SK-N-SH (cell line): Measurements from ENCODE around the gene TPGS1. TPM values are rescaled to one million over a fixed set of nuclear protein-coding genes. Genes with fewer than 3 reads are reported as not detected.

Experiments
- CTCF ChIA-PET: fragments of 300-600, 350-600 bp; formaldehyde crosslinking; extraction: SDS; loops from one replicate; lab custom pipeline; 2021; lab: Yijun Ruan, JAX
- POLR2A ChIA-PET: fragments of 350-600 bp; sonication (Branson Sonifier 250); formaldehyde crosslinking; extraction: SDS; loops from one replicate; lab custom pipeline; 2020; ENCODE audit warnings: antibody characterized with exemption, inconsistent platforms; lab: Yijun Ruan, JAX
- DNase-seq: peaks from one replicate; pipeline ENCODE4 v3.0.0; 2012
- H2AFZ ChIP-seq: fragments of 200-600 bp; sonication (generic); 2 replicates; pipeline ENCODE4 v1.8.1; 2016; ENCODE audit warnings: antibody characterized with exemption, mild to moderate bottlenecking, low read depth
- H3F3A ChIP-seq: fragments of 200-600 bp; sonication (generic); replicated peaks from 2 replicates; pipeline ENCODE3; 2016; ENCODE audit warnings: antibody characterized with exemption, mild to moderate bottlenecking; ENCODE audit not compliant: insufficient read depth
- H3K27ac ChIP-seq, 2 experiments: fragments of 200-500 bp in 1 of 2; fragments of 200-600 bp in 1 of 2; sonication (Bioruptor generic) in 1 of 2; sonication (generic), shearing (Covaris generic) in 1 of 2; 2 replicates each; pipeline versions ENCODE4 v1.5.1 to v1.6.1; 2014 to 2016; ENCODE audit warnings: low read depth in 2 of 2, inconsistent platforms in 1 of 2, low read length in 1 of 2, mild to moderate bottlenecking in 1 of 2, mixed read lengths in 1 of 2
- H3K27me3 ChIP-seq: fragments of 200-600 bp; sonication (generic), shearing (Covaris generic); 2 replicates; pipeline ENCODE4 v1.6.1; 2016; ENCODE audit warnings: mixed run types; ENCODE audit not compliant: insufficient read depth
- H3K36me3 ChIP-seq, 2 experiments: fragments of 200-500 bp in 1 of 2; fragments of 200-600 bp in 1 of 2; sonication (Bioruptor generic) in 1 of 2; sonication (generic) in 1 of 2; replicated peaks in 1 of 2; 2 replicates each; pipeline versions ENCODE3 to v1.5.1; 2014 to 2016; ENCODE audit warnings: low read length in 1 of 2, mild to moderate bottlenecking in 1 of 2; ENCODE audit not compliant: insufficient read depth in 2 of 2, control insufficient read depth in 1 of 2
- H3K4me1 ChIP-seq, 2 experiments: fragments of 200-500 bp in 1 of 2; fragments of 200-600 bp in 1 of 2; sonication (Bioruptor generic) in 1 of 2; sonication (generic), shearing (Covaris generic) in 1 of 2; 2 replicates each; pipeline versions ENCODE4 v1.5.1 to v1.6.1; 2014 to 2016; ENCODE audit warnings: low read depth in 1 of 2, low read length in 1 of 2, mixed run types in 1 of 2; ENCODE audit not compliant: insufficient read depth in 2 of 2, control insufficient read depth in 1 of 2
- H3K4me2 ChIP-seq: fragments of 200-600 bp; sonication (generic), shearing (Covaris generic); 2 replicates; pipeline ENCODE4 v1.6.1; 2017; ENCODE audit warnings: mixed run types
- H3K4me3 ChIP-seq, 2 experiments: fragments of 200-500 bp in 1 of 2; fragments of 200-600 bp in 1 of 2; sonication (Bioruptor generic) in 1 of 2; sonication (generic), shearing (Covaris generic) in 1 of 2; 2 replicates each; pipeline versions ENCODE4 v1.5.1 to v1.8.1; 2014 to 2016; ENCODE audit warnings: low read depth in 2 of 2, inconsistent platforms in 1 of 2, low read length in 1 of 2, mild to moderate bottlenecking in 1 of 2, mixed read lengths in 1 of 2, moderate library complexity in 1 of 2
- H3K79me2 ChIP-seq: fragments of 200-600 bp; sonication (generic); 2 replicates; pipeline ENCODE4 v1.8.1; 2017; ENCODE audit warnings: mild to moderate bottlenecking; ENCODE audit not compliant: insufficient read depth
- H3K9ac ChIP-seq: fragments of 200-600 bp; sonication (generic); 2 replicates; pipeline ENCODE4 v1.6.1; 2017; ENCODE audit warnings: mixed run types
- H3K9me2 ChIP-seq: fragments of 200-600 bp; sonication (generic); 2 replicates; pipeline ENCODE4 v1.6.1; 2017; ENCODE audit warnings: mixed run types
- H3K9me3 ChIP-seq: fragments of 200-600 bp; sonication (generic); 2 replicates; pipeline ENCODE4 v1.6.1; 2017; ENCODE audit warnings: mixed run types, mild to moderate bottlenecking, moderate library complexity
- H4K20me1 ChIP-seq: fragments of 200-600 bp; sonication (generic); 2 replicates; pipeline ENCODE4 v1.6.1; 2017; ENCODE audit warnings: mild to moderate bottlenecking, mixed run types; ENCODE audit not compliant: insufficient read depth
- CTCF ChIP-seq: fragments of 200-600 bp; sonication (generic); IDR thresholded peaks from 2 replicates; pipeline ENCODE4 v1.6.1; 2017; ENCODE audit warnings: antibody characterized with exemption, mild to moderate bottlenecking, moderate library complexity
- FOSL2 ChIP-seq: IDR thresholded peaks from 2 replicates; pipeline ENCODE4 v1.4.0; 2012; ENCODE audit warnings: low read depth, mild to moderate bottlenecking, moderate library complexity, borderline replicate concordance
- FOXJ3 ChIP-seq: sonication (generic); formaldehyde crosslinking; IDR thresholded peaks from 2 replicates; pipeline ENCODE4 v1.5.1; 2020; ENCODE audit warnings: mild to moderate bottlenecking, missing genetic modification reagents
- JUND ChIP-seq: IDR thresholded peaks from 2 replicates; pipeline ENCODE4 v1.4.0; 2012
- MAX ChIP-seq: IDR thresholded peaks from 2 replicates; pipeline ENCODE4 v1.4.0; 2012; ENCODE audit warnings: low read depth
- MXI1 ChIP-seq: IDR thresholded peaks from 2 replicates; pipeline ENCODE4 v1.6.1; 2012; ENCODE audit warnings: mild to moderate bottlenecking, low read depth, low read length, improper control_type of control experiment
- RAD21 ChIP-seq: IDR thresholded peaks from 2 replicates; pipeline ENCODE4 v1.6.1; 2012; ENCODE audit warnings: mild to moderate bottlenecking, low read length
- RFX5 ChIP-seq: IDR thresholded peaks from 2 replicates; pipeline ENCODE4 v1.6.1; 2012; ENCODE audit warnings: mild to moderate bottlenecking, improper control_type of control experiment, low read length
- SMC3 ChIP-seq: IDR thresholded peaks from 2 replicates; pipeline ENCODE4 v1.6.1; 2012; ENCODE audit warnings: low read depth, low read length, improper control_type of control experiment
- TAF1 ChIP-seq: IDR thresholded peaks from 2 replicates; pipeline ENCODE4 v1.6.1; 2012; ENCODE audit warnings: low read depth, mild to moderate bottlenecking, low read length, moderate library complexity, borderline replicate concordance
- TCF12 ChIP-seq: IDR thresholded peaks from 2 replicates; pipeline ENCODE4 v1.4.0; 2012
- TEAD4 ChIP-seq: IDR thresholded peaks from 2 replicates; pipeline ENCODE4 v1.4.0; 2012; ENCODE audit warnings: mild to moderate bottlenecking, borderline replicate concordance; ENCODE audit not compliant: insufficient read depth
- WGBS: methylation state at CpG from one replicate; pipeline ENCODE4 v1.1.6; 2017; ENCODE audit warnings: low lambda C conversion rate; 5-methylcytosine and 5-hydroxymethylcytosine counted together
- polyA plus RNA-seq, 3 experiments: library from polyadenylated mRNA; depleted of rRNA; stranded (reverse); fragments of >200 nt; gene quantifications; 2 replicates each; pipeline ENCODE4 v1.2.3, GENCODE V29; 2012
- TF ChIP-seq, protein P1 (sequence below): IDR thresholded peaks from 2 replicates; pipeline ENCODE4 v1.6.1; 2012; ENCODE audit warnings: mild to moderate bottlenecking, low read depth, low read length, moderate library complexity

Gene TPGS1
- polyA plus RNA-seq, 1 of the 3 experiments (the other 2 are of a cell fraction): 31.0 TPM

GRCh38 chr19:495402-496111, 11.7 kb upstream of the TPGS1 start:
- Histone ChIP-seq H2AFZ (no peak overlapping the region), H3K36me3 (no peaks in the 10 kb centered on the region), H3F3A (peaks cover 9% of the 10 kb centered on the region), H3K79me2 (no peaks in the 10 kb centered on the region), H3K9ac (no peak overlapping the region), H3K9me3 (no peaks in the 10 kb centered on the region), H4K20me1 (no peaks in the 10 kb centered on the region), H3K27ac (no peak overlapping the region), H3K27me3 (peaks cover 6% of the 10 kb centered on the region; the same call in 1 of the 2 replicates), H3K9me2 (no peaks in the 10 kb centered on the region), H3K4me2 (no peak overlapping the region), H3K4me1 (no peaks in the 10 kb centered on the region; a peak in 1 of 4 replicates), H3K4me3 (peak overlapping the region in 1 of 2 experiments; percentile 49; a peak in 1 of 4 replicates)
- CTCF ChIA-PET: interaction anchor here (0.6 to 4.0 kb wide), 12 partner anchors 9 to 182 kb away, joined by 3 to 31 read pairs (median 4); partner anchors contain the start of gene TPGS1
- POLR2A ChIA-PET: no interaction called here
- peak; percentile 84 for DNase-seq
- 36% methylated on average over 20 of the region's 32 CpGs for WGBS
- TF ChIP-seq CTCF: peak; percentile 72
- TF ChIP-seq TEAD4: no peak
- TF ChIP-seq RAD21: 0 out of 2 replicates have a peak, but pooled peaks have one; percentile 14

DNA sequence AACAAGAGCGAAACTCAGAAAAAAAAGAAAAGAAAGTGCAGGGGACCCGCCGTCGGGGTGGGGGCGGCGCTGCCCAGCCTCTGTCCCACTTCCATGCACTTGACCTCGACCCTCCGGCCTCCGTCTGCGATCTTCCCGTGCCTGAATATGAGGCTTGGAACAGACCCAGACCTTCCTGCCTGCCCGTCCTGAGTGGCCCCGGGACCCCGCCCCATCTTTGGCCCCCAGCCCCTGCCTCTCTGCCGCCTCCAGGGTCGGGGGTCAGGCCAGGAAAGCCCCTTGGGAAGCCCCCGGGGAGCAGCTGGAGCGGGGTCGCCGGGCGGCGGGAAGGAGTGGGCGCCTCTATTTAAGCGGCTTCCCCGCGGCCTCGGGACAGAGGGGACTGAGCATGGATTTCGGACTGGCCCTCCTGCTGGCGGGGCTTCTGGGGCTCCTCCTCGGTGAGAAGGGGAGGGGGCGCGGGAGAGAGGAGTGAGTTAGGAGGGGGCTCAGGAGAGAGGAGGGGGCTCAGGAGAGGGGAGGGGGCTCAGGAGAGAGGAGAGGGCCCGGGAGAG, 11.1 kb upstream of the TPGS1 start, which contains the start of gene MADCAM1:
TSS of gene MADCAM1 (plus strand) at position 375 of the 554 bp plus-strand sequence. CDS start at position 389, 14 bp downstream.
- TF ChIP-seq SMC3 (no peak), FOXJ3 (CRISPR knock-in tag) (no peak), CTCF (no peak), MAX (no peak), MXI1 (no peak), TCF12 (no peak), RAD21 (no peak), JUND (no peak), RFX5 (no peak), FOSL2 (no peak), TAF1 (no peak)
- TF ChIP-seq, protein P1, sequence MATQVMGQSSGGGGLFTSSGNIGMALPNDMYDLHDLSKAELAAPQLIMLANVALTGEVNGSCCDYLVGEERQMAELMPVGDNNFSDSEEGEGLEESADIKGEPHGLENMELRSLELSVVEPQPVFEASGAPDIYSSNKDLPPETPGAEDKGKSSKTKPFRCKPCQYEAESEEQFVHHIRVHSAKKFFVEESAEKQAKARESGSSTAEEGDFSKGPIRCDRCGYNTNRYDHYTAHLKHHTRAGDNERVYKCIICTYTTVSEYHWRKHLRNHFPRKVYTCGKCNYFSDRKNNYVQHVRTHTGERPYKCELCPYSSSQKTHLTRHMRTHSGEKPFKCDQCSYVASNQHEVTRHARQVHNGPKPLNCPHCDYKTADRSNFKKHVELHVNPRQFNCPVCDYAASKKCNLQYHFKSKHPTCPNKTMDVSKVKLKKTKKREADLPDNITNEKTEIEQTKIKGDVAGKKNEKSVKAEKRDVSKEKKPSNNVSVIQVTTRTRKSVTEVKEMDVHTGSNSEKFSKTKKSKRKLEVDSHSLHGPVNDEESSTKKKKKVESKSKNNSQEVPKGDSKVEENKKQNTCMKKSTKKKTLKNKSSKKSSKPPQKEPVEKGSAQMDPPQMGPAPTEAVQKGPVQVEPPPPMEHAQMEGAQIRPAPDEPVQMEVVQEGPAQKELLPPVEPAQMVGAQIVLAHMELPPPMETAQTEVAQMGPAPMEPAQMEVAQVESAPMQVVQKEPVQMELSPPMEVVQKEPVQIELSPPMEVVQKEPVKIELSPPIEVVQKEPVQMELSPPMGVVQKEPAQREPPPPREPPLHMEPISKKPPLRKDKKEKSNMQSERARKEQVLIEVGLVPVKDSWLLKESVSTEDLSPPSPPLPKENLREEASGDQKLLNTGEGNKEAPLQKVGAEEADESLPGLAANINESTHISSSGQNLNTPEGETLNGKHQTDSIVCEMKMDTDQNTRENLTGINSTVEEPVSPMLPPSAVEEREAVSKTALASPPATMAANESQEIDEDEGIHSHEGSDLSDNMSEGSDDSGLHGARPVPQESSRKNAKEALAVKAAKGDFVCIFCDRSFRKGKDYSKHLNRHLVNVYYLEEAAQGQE: no peak
- H3F3A ChIP-seq: peaks cover 8% of the 10 kb centered on the region
- H3K4me1 ChIP-seq: no peaks in the 10 kb centered on the region; a peak in 1 of 4 replicates
- H3K4me2 ChIP-seq: no peak within 1 kb of the TSS
- H3K79me2 ChIP-seq: no peaks in the 10 kb centered on the region
- no peak for DNase-seq
- H3K9me3 ChIP-seq: no peaks in the 10 kb centered on the region
- CTCF ChIA-PET: interaction anchor here (0.7 to 4.0 kb wide), 5 partner anchors 11 to 112 kb away, joined by 3 to 31 read pairs (median 4); partner anchors contain the start of gene TPGS1
- H3K9ac ChIP-seq: no peak within 1 kb of the TSS
- no peaks in the 10 kb centered on the region for H3K9me2 ChIP-seq
- H4K20me1 ChIP-seq: no peaks in the 10 kb centered on the region
- POLR2A ChIA-PET: no interaction called here
- WGBS: 37% methylated on average over 23 of the region's 33 CpGs
- no peak within 1 kb of the TSS for H3K27ac ChIP-seq
- peaks cover 6% of the 10 kb centered on the region; the same call in 1 of the 2 replicates for H3K27me3 ChIP-seq
- H3K4me3 ChIP-seq: peak within 1 kb of the TSS in 1 of 2 experiments; percentile 49; a peak in 1 of 4 replicates
- H3K36me3 ChIP-seq: no peaks in the 10 kb centered on the region
- H2AFZ ChIP-seq: no peak within 1 kb of the TSS
